ENCODE results near the gene MARCHF11.

MARCHF11 gene

GRCh38 chr5:16049761-16050160 is 129.8 kb downstream of the MARCHF11 start:
- DNase-seq, result no peak

GRCh38 chr5:16048132-16048531 is 131.5 kb downstream of the MARCHF11 start:
- no peak for DNase-seq

- DNase-seq, result no peak
Observed at GRCh38 chr5:16043349-16043965, 136.1 kb downstream of the MARCHF11 start.

- DNase-seq, result no peak
Observed at GRCh38 chr5:16037121-16037845, 142.3 kb downstream of the MARCHF11 start.

GRCh38 chr5:16034319-16035001 is 145.1 kb downstream of the MARCHF11 start:
- DNase-seq, result no peak

GRCh38 chr5:16033187-16033925 is 146.2 kb downstream of the MARCHF11 start:
- no peak for DNase-seq

- no peak for DNase-seq
Observed at GRCh38 chr5:16028708-16029107, 150.9 kb downstream of the MARCHF11 start.

GRCh38 chr5:16025681-16026080 is 153.9 kb downstream of the MARCHF11 start:
- DNase-seq, result no peak

- DNase-seq, result no peak
Observed at GRCh38 chr5:16018970-16019369, 160.6 kb downstream of the MARCHF11 start.

GRCh38 chr5:16017720-16018119 is 161.9 kb downstream of the MARCHF11 start:
- no peak for DNase-seq
